DMS153 (cell line): ENCODE data around the gene RNASE8.
A peak's percentile ranks its signal among the peaks of the same experiment; 100 is the strongest.
"Not testable (repeated sequence)": the region's sequence is repeated elsewhere in the genome, so short reads cannot be mapped to it uniquely, and the experiment has no call there.

Experiments
- DNase-seq: peaks from one replicate; lab custom pipeline; 2025; lab: John Stamatoyannopoulos, UW

RNASE8 gene, protein sequence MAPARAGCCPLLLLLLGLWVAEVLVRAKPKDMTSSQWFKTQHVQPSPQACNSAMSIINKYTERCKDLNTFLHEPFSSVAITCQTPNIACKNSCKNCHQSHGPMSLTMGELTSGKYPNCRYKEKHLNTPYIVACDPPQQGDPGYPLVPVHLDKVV

DNA sequence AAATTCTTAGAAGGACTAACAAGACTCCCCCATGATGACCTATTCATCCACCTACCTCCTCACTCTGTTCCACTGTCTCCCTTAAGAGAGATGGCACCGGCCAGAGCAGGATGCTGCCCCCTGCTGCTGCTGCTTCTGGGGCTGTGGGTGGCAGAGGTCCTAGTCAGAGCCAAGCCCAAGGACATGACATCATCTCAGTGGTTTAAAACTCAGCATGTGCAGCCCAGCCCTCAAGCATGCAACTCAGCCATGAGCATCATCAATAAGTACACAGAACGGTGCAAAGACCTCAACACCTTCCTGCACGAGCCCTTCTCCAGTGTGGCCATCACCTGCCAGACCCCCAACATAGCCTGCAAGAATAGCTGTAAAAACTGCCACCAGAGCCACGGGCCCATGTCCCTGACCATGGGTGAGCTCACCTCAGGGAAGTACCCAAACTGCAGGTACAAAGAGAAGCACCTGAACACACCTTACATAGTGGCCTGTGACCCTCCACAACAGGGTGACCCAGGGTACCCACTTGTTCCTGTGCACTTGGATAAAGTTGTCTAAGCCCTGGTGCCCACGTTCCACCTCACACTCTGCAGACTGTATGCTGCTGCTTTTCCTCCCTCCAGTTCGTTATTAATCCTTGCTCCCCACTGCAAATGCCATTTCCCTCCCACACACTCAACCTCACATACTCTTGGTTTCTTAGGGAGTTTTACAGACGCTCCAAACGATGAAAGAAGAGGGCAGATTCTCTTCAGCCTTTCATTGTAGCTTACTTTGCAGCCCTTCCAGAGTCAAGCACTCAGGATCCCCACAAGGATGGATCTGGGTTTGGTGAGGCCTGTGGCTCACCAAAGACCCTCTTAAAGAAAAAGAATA lies at the start of gene RNASE8:
Gene RNASE8, plus strand, starts transcription at position 20 of the 873 bp plus-strand sequence. Its CDS starts 71 bp downstream, at position 91.
- DNase-seq, result no peak

DNA sequence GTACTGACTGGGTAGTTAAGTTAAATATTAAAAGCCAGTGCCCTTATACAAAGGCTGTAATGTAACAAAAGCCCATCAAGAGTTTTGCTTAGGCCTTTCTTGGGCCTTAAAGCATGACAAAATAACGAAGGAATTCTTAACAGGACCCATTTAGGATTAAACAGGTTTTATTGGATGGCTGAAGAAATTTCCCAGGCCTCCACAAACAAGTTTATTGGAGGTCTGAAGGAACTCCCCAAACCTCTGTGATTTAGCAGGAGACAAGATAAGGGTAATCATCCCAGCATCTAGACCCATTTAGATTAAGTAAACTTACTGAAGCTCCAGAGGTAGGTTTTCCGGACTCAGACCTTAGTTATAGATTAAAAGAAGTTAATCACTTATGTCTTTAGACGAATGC lies 47.9 kb upstream of the RNASE8 start:
- not testable (repeated sequence) for DNase-seq

GRCh38 chr14:21011136-21011535 lies 46.5 kb upstream of the RNASE8 start:
- DNase-seq, result no peak

DNA sequence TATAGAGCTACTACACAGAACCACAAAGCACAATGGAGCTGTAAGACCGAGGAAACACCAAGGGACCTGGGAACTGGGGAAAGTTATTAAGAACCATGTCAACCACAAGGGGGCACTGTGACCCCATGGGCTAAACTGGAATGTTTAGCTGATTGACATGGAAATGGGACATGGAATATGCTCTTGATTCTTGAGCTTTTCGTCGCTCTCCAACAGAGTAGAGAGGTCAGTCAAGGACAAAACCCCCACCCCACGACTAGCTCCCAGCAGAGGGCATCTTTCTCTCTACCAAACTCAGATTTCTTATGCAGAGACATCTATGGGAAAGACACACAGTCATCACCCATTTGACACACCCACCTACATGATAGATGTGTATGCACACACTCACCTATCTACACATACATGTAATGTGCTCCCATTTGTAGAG lies 42.8 kb upstream of the RNASE8 start:
- DNase-seq, result peak; percentile 68

DNA sequence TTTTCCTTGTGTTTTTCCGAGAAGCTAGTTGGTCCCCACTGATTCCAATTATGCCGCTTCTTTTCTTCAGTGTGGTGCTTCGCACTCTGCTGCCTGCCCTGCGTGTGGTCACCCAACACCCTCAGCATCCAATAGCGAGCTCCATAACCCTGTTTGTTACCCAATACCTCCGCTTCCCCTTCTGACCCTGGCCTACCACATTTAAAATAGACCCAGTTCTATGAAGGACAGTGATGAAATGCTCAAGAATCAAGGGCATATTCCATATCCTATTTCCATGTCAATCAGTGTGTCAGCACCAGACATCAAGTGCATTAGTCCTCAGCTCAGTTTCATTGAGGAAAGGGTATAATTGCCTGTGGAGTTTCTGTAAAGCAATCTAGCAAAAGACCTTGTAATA lies 42.3 kb upstream of the RNASE8 start:
- DNase-seq, result no peak

DNA sequence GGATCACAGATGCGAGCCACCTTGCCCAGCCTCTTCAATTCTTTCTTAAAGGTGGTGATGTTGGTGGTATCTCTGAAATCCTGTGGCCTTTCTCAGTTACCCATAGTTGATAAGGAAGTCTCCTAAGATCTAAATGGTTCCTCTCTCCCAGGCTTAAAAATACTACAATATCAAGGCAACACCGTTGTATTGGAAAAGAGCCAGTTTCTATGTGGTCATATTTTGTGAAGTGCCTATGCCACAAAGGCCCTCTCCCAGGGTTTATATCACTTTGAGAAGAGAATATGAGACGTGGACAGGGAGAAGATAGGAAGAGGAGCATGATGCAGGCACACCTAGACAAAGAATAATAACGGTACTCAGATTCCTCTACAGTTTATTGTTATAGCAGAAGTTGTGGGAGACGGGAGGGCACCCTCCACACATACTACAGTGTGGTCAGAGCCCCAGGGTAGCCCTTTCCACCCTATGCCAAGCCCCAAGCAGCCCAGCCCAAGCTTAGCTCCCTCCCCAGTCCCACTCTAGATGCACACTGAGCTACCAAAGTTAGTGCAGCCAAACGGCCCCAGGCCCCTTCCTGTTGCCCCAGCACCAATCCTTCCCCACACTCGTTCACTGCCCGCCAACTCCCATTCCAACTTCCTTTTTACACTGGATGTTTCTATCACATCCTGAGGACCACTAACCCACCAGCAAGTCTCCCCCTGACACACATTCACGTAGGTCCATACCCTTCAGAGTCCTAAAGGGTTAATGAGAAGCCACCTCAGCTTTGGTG lies 41.0 kb upstream of the RNASE8 start:
- DNase-seq, result no peak

- no peak for DNase-seq
Measured at GRCh38 chr14:21017528-21018245, 39.9 kb upstream of the RNASE8 start.

GRCh38 chr14:21018286-21018685 lies 39.3 kb upstream of the RNASE8 start:
- no peak for DNase-seq

GRCh38 chr14:21018781-21019180 lies 38.8 kb upstream of the RNASE8 start:
- DNase-seq, result no peak

GRCh38 chr14:21019366-21019765 lies 38.3 kb upstream of the RNASE8 start:
- DNase-seq, result no peak

DNA sequence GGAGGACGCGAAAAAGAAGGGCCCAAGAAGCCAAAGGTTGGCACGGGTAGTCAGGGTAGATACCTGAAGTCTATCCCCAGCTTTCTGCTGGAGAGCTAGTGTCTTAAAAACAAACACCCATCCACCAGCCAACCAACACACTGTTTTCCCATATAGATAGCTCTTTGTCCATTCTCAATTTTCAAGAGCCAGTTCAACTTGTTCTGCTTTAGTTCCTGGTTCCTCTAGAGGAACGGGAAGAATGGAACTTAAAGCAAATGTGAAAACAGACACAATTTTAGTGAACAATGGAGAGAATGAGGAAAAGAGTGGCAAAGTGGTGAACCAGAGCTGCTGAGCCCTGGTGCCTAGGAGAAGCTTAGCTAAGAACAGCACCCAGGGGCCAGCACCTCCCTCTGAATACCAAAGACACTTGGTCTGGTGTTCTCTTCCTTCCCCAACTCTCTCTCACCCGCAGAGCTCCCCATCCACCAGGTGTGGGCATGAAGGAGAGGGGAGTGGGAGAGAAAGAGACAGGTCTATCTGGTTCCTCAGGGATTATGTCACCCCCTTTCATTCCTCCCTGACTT lies 36.6 kb upstream of the RNASE8 start:
- DNase-seq, result no peak

- no peak for DNase-seq
Measured at GRCh38 chr14:21022686-21023085, 34.9 kb upstream of the RNASE8 start.

- no peak for DNase-seq
Measured at GRCh38 chr14:21023174-21023573, 34.4 kb upstream of the RNASE8 start.

- DNase-seq, result no peak
Measured at GRCh38 chr14:21023817-21024584, 33.6 kb upstream of the RNASE8 start.

- DNase-seq, result peak; percentile 4
Measured at GRCh38 chr14:21024585-21025370, 32.8 kb upstream of the RNASE8 start, which contains the start of gene NDRG2. NDRG2 (minus strand) TSS chr14:21025061; CDS start chr14:21023315, 1,746 bp downstream.

DNA sequence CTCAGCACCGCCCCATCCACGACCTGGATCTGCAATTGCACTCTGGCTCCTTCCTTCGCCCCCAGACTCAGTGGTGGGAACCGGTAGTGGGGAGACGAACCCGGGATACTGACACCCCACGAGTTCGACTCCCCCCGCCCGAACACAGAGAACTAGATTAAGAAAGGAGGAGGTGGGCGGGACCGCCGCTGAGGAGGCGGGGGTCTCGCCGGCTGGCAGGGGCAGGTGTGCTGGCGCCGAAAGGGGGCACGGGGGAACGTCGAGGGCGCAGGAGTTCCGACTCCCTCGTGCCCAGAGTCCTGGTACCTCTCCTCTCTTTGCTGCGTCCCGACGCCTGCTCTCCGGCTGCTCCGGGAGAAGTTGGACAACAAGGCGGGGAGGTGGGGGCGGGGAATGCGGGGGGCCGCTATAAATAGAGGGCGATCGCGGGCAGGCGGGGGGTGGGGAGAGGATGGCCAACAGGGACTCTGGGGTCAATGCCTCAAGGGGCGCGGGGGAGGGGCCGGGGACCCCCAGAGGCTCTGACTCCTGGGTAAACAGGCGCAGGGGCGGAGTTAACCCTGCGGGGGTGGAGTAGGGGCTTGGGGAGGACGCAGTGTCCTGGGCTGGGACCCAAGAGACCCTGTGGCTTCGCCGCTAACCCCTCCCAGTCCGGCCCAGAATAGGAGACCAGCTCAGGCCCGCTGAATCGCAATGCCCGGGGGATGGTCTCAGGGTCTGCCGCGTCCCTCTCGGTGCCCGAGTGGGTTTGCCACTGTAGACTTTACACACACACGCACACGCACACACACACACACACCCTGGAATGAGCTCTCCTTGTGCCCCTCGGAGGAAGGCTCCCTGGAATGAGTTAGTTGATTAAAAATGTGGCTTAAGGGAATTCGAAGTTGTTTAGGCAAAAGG lies 32.0 kb upstream of the RNASE8 start:
- no peak for DNase-seq

GRCh38 chr14:21026274-21026987 lies 31.2 kb upstream of the RNASE8 start:
- DNase-seq, result no peak

- DNase-seq, result no peak
Measured at GRCh38 chr14:21026988-21027315, 30.7 kb upstream of the RNASE8 start.
